Measurements from ENCODE around the gene CD3G.

DNA sequence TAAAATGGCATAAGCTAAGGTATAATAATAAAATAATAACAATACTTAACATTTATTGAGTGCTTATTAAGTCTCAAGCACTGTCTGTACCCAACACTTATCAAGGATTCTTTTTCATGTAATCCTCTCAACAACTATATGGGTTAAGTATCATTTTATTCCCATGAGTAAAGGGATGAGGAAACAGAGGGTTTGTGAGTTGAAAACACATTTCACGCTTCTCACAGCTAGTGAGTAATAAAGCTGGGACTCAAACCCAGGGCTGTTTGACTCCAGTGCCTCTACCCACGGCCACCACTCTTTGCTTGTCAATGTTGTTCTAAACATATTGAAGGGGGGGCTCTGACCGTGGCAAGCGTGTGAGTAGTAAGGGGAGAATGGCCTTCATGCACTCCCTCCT lies 30.9 kb upstream of the CD3G start:
- no peak for TF ChIP-seq TAF1 (IDR thresholded peaks at IDR 0.05; ENCODE audit: borderline replicate concordance, insufficient read depth, low read length)
- no peak for TF ChIP-seq POLR2AphosphoS5 (IDR thresholded peaks at IDR 0.05; ENCODE audit: low read depth, low read length)
